ENCODE results near the gene MAP4.
"Not testable (repeated sequence)": the region's sequence is repeated elsewhere in the genome, so short reads cannot be mapped to it uniquely, and the experiment has no call there.

The MAP4 gene

DNA sequence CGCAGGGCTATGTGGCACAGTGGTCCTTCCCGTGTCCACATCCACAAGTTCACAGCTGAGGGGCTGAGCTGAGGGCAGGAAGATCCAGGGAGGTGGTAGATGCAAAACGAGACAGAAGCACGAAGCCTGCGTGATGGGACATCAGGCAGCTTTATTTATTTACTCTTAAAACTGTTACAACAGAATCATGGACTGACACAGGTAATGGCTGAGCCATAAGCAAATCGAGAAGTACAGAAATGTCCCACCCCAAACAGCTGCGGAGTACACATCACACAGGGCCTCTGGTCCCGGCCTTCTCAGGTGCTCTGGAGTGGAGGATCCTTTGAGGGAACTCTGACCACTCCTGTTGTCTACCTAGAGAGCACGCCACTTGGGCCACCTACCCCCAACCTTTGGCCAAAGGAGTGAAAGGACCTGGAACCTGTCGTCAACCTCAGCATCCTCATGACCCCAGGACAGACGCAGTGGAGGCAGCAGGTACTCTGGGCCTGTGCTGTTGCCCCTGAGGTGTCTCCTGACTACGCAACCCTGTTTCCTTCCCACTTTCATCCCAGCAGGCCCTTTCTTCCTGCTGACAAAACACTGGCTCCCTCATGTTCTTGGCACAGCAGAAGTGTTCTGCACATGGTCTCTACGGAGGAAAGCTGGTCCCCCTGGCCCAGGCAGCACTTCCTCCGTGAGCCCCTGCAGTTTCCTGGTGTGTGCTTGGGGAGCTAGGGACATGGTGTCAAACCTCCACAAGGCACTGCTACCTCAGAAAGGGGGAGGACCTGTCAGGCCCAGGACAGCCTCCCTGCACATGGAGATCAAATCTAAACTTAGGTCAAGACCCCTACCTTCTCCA is 165.4 kb downstream of the MAP4 start:
- DNase-seq, result no peak
- TF ChIP-seq POLR2A (IDR thresholded peaks at IDR 0.05; ENCODE audit: low read length) (no peak), GATA1 (IDR thresholded peaks at IDR 0.05; ENCODE audit: low read depth, low read length) (no peak)

GRCh38 chr3:47849699-47850563 is 166.3 kb downstream of the MAP4 start:
- DNase-seq, result peak; percentile 19 to 20
- TF ChIP-seq GATA1 (IDR thresholded peaks at IDR 0.05; ENCODE audit: low read depth, low read length) (no peak), POLR2A (IDR thresholded peaks at IDR 0.05; ENCODE audit: low read length) (no peak)

DNA sequence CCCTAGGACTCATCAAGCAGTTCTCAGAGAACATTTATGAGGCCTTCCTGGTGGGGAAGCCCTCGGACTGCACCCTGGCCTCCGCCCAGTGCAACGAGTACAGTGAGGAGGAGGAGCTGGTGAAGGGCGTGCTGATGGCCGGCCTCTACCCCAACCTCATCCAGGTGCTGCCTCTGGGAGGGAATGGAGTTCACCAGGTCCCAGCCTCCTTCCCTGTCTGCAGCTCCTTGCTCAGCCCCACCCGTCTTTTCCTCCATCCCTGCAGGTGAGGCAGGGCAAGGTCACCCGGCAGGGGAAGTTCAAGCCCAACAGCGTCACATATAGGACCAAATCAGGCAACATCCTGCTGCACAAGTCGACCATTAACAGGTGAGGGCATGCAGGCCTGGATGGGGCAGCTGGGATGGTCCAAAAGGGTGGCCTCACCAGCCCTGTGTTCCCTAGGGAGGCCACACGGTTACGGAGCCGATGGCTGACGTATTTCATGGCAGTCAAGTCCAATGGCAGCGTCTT is 167.0 kb downstream of the MAP4 start:
- DNase-seq, result no peak

GRCh38 chr3:47848599-47849117 is 167.6 kb downstream of the MAP4 start:
- DNase-seq, result no peak
- TF ChIP-seq GATA1 (IDR thresholded peaks at IDR 0.05; ENCODE audit: low read depth, low read length) (no peak), POLR2A (IDR thresholded peaks at IDR 0.05; ENCODE audit: low read length) (no peak)

More for the DNA sequence above, 167.0 kb downstream of the MAP4 start:
- no peak for TF ChIP-seq POLR2A (IDR thresholded peaks at IDR 0.05; ENCODE audit: low read length)
- no peak for TF ChIP-seq GATA1 (IDR thresholded peaks at IDR 0.05; ENCODE audit: low read depth, low read length)

DNA sequence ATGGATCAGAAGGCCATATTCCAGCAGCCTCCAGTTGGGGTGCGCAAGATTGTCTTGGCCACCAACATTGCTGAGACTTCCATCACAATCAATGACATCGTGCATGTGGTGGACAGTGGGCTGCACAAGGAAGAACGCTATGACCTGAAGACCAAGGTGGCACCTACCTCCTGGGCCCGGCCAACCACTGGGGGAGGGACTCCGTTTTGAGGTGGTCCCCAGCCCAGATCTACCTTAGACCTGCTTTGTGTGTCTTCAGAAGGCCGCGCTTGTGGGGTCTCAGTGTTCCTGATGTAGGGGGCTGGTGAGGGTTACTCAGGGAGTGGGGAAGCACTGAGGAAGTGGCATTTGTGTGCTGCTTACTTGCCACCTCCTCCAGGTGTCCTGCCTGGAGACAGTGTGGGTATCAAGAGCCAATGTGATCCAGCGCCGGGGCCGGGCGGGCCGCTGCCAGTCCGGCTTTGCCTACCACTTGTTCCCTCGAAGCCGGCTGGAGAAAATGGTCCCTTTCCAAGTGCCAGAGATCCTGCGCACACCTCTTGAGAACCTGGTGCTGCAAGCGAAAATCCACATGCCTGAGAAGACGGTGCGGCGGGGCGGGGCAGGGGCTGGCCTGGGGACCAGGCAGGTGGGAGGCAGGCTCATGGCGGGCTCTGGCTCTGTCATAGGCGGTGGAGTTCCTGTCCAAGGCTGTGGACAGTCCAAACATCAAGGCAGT is 168.3 kb downstream of the MAP4 start:
- TF ChIP-seq POLR2A (IDR thresholded peaks at IDR 0.05; ENCODE audit: low read length) (no peak), GATA1 (IDR thresholded peaks at IDR 0.05; ENCODE audit: low read depth, low read length) (no peak)

GRCh38 chr3:47847260-47847659 is 169.0 kb downstream of the MAP4 start:
- TF ChIP-seq POLR2A (IDR thresholded peaks at IDR 0.05; ENCODE audit: low read length) (no peak), GATA1 (IDR thresholded peaks at IDR 0.05; ENCODE audit: low read depth, low read length) (no peak)
- DNase-seq, result no peak

More for the DNA sequence above, 168.3 kb downstream of the MAP4 start:
- DNase-seq, result no peak

- DNase-seq, result no peak
- no peak for TF ChIP-seq POLR2A (IDR thresholded peaks at IDR 0.05; ENCODE audit: low read length)
- TF ChIP-seq GATA1 (IDR thresholded peaks at IDR 0.05; ENCODE audit: low read depth, low read length), result no peak
Observed at GRCh38 chr3:47846880-47847248, 169.4 kb downstream of the MAP4 start.

- no peak for DNase-seq
- TF ChIP-seq GATA1 (IDR thresholded peaks at IDR 0.05; ENCODE audit: low read depth, low read length), result no peak
- no peak for TF ChIP-seq POLR2A (IDR thresholded peaks at IDR 0.05; ENCODE audit: low read length)
Observed at GRCh38 chr3:47846186-47846879, 169.9 kb downstream of the MAP4 start.

- TF ChIP-seq POLR2A (IDR thresholded peaks at IDR 0.05; ENCODE audit: low read length) (no peak), GATA1 (IDR thresholded peaks at IDR 0.05; ENCODE audit: low read depth, low read length) (no peak)
- DNase-seq, result no peak
Observed at GRCh38 chr3:47841786-47842349, 174.3 kb downstream of the MAP4 start.

GRCh38 chr3:47838503-47838902 is 177.7 kb downstream of the MAP4 start:
- DNase-seq, result no peak
- TF ChIP-seq POLR2A (IDR thresholded peaks at IDR 0.05; ENCODE audit: low read length) (no peak), GATA1 (IDR thresholded peaks at IDR 0.05; ENCODE audit: low read depth, low read length) (no peak)

DNA sequence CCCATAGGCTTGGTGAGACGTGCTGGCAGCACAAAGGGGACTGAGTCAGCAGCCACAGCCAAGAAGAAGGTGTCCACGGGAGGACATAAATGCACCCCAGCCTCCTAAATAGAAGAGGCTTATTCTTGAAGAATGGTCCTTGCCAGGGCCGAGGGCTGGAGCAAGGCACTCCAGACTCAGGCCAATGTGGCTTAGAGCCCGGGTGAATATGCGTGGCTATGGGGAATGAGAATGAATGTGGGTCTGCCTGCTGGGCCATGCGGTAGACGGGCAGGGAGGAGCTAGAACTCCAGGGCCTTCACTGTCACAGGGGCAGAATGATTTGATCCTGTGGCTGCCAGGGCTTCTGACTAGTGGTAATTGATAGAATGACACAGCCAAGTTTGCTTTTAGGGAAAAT is 179.2 kb downstream of the MAP4 start:
- TF ChIP-seq GATA1 (IDR thresholded peaks at IDR 0.05; ENCODE audit: low read depth, low read length) (no peak), POLR2A (IDR thresholded peaks at IDR 0.05; ENCODE audit: low read length) (no peak)
- DNase-seq, result no peak

- DNase-seq, result not testable (repeated sequence)
Observed at GRCh38 chr3:47829482-47829881, 186.7 kb downstream of the MAP4 start.

DNA sequence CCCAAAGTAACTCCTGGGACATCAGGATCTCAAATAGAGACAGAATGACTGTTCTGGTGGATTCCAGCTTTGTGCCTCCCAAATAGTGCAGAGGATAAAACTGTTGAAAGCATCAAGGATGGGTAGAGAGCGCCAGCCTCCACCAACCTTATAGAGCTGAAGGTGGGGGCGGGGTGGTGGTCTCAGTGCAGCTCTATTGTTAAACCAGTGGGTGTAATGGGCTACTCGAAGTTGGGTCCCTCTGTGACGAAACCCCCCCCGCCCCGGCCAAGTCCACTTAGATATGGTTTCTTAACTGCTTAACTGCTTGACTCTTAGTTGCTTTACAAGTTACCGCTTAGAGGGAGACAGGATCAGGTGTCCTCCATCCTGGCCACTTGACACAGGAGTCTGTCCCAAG is 190.6 kb downstream of the MAP4 start:
- DNase-seq, result peak; percentile 35 to 53
- TF ChIP-seq POLR2A (IDR thresholded peaks at IDR 0.05; ENCODE audit: low read length) (no peak), GATA1 (IDR thresholded peaks at IDR 0.05; ENCODE audit: low read depth, low read length) (no peak)

All from erythroblast (primary cell).